Measurements from ENCODE around the gene SIGMAR1.

Gene SIGMAR1

DNA sequence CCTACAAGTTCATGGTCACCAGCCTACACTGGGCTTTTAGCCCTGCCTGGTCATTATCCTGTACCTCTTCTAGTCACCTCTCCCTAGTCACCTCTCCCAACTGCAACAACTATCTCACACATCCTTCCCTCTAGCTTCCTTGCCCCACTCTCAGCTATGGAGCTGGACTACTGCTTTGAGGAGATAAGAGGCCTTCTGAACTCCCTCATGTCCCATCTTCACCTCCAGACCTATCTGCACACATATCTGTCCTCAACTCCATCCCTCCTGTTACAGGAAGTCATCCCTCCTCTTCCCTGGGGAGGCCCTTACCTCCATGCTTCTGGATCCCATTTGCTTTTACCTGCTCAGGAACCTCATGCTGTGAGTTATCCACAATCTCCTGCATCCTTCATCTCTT is 31.4 kb downstream of the SIGMAR1 start:
- in situ Hi-C loops (cut with MboI; ENCODE audit: low sequenced_read_pairs), result no loop called here

DNA sequence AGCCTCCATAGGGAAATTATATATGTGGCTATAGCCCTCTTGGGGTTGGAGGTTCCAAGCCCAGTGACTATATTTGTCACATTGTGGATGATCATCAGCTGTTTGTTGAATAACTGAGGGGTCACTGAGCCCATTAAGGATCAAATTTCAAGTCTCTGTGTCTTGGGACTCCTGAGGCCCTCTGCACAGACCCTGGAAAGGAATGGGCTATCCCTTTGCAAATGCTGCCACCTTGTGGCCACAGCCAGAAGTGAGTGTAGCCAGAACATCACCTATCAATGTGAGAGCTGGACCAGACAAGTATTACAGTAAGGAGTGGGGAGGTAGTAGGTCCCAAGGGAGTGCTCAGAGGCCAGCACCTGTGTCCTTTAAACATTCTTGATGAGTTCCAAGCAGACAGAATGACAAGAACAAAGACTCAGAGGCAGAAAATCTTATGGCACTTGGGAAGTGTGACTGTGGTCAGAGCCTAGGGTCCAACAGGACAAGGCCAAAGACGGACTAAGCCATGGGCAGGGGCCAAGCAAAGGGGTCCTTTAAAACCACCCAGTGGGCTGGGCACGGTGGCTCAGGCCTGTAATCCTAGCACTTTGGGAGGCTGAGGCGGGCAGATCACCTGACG is 33.9 kb downstream of the SIGMAR1 start:
- in situ Hi-C loops (cut with MboI; ENCODE audit: low sequenced_read_pairs), result no loop called here

DNA sequence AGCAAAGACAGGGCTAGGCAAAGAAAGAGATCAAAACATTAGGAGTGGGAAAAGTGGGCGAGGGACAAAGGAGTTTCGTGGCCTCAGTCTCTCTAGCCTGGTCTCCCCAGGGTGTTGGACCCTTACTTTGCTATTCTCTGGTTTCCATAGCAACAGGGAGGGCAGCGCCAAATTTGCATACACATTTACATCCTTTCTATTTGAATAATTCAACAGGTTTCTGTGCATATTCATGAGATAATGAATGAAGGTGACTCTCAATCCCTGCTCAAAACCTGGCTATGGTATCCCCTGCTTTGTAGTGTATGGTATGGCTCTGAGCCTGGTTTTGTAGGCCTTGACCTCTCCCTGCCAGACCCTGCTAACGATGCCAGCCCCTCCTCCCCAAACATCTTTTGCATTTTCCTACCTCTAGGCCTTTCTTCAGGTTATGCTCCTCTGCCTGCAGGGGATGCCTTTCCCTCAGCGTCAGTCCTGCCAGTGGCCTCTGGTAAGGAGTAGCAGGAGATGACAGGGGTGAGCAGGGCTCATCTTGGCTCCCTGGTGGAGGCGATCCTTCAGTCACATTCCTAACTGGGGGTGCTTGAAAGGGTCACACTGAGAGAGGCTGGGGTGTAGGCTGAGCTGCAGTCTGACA is 35.5 kb downstream of the SIGMAR1 start:
- in situ Hi-C loops (cut with MboI; ENCODE audit: low sequenced_read_pairs), result no loop called here

DNA sequence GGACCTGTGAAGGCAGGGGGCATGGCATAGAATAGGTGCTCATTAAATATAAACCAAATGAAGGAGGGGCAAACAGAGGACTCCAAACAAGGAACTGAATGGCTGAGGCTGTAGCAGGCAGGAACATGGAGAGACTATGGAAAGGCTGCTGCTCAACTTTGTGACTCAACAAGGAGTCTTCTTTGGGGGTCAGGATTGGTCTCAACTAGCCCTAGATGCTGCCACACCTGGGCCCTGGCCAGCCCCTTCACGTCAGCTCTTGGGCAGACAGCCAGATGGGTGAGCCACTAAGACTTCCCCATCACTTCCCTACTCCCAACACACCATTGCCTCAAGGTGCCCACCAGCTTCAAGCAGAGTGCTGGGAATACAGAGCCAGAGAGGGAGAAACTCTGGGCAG is 36.7 kb downstream of the SIGMAR1 start:
- in situ Hi-C loops (cut with MboI; ENCODE audit: low sequenced_read_pairs), result no loop called here

DNA sequence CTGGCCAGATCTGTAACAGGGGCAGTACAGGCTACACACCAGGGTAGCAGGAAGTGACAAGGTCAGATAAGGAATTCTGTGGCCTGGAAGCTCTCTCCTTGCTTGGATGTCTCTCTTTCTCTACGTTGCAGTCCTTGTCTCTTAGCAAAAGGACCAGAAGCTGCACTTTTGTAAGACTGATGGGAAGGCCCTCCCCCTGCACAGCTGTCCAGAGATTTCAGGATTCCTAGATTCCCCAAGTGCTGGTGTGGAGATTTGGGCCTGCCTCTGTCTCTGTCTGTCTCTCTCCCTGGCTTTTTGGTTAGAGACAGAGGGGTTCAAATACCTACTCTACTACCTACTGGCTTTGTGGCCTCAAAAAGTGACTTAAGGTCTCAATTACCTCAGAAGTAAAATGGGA is 38.0 kb downstream of the SIGMAR1 start:
- in situ Hi-C loops (cut with MboI; ENCODE audit: low sequenced_read_pairs), result loop anchor here (25.0 kb wide), 1 partner anchor 187 kb away; no protein-coding TSS in a partner anchor

DNA sequence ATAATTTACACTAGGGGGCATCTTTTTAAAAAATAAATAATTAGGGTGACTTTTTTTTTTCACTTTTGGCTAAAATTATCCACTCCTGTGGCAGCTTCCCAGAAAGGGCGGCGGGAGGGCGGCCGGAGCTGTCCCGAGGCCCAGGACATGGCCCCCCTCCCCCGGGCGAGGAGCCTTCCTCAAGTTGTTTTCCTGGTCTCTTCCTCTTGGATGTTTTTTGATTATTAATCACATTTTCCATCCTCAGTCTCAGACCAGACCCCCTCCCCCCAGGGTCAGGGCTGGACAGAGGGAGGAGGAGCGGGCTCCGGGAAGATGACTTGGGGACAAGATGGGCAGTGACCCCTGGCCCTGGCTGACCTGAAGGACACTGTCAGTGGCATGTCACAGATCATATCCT is 43.4 kb downstream of the SIGMAR1 start:
- in situ Hi-C loops (cut with MboI; ENCODE audit: low sequenced_read_pairs), result loop anchor here (25.0 kb wide), 1 partner anchor 182 kb away; no protein-coding TSS in a partner anchor

DNA sequence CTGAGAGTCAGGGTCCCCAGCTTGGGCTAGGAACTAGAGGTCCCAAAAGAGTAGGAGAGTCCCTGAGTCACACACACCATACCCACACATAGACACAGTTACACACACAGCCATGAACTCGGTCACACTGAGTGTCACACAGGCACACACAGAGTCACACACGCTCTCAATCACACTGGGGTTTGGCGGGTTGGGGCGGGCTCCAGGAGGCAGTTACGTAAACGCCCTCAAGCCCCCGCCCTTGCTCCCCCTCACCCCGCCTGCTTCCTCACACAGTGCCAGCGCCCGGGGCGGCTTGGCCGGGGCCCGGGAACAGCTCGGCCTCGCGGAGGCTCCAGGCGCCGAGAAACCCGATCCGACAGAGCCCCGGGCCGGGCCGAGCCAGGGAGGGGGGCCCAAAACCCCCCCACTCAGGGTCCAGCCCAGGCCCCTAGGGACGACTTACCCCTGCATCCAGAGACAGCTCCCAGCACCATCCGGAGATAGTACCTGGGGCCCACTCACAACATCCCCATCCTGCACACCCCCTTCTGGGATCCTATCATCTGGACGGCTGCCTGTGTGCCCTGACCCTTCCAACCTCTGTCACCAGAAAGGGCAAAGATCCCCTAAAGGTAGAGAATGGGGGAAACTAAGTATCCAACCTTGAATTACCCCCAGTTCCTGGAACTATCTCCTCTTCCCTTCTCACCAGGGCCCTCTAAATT is 44.5 kb downstream of the SIGMAR1 start:
- in situ Hi-C loops (cut with MboI; ENCODE audit: low sequenced_read_pairs), result loop anchor here (25.0 kb wide), 1 partner anchor 181 kb away; no protein-coding TSS in a partner anchor

DNA sequence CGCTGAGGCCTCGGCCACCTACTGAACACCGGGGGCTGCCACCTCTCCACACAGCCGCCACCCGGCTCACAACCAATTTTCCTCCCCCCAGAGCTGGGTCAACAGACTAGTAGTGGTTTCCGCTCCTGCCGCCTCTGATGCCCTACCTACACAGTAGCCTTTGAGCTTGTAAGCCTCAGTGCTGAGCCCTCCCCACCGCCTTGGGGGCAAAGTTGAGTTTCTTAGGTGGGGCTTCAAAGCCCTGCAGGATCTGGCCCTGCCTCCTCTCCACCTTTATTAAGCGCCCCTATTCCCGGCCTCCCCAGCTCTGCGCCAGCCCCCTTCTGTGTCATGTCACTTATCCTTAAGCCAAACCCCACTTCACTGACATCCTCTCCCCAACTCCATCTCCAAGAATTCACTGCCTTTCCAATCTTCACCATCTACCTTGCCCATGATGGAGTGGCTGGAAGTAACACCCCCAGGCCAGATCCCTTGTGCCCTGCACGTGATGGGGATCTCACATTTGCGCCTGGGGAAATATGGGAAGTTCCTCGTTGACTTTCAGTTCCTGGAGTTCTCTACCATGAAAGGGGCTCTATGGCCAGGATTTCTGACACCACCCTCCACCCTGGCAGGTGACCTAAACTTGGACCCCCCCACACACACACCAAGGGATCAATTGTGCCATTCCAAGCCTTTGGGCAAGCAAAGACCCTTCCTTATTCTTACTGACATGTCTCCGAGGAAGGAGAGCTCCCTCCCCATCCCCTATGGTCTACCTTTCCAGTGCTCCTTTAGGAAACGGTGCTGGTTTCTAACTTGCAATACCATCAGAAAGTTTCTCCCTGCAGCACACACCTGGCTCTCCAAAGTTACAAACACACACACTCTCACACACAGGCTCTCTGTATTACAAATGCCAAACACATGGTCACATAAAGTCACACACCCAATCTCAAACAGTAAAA is 45.4 kb downstream of the SIGMAR1 start:
- in situ Hi-C loops (cut with MboI; ENCODE audit: low sequenced_read_pairs), result loop anchor here (25.0 kb wide), 1 partner anchor 180 kb away; no protein-coding TSS in a partner anchor

DNA sequence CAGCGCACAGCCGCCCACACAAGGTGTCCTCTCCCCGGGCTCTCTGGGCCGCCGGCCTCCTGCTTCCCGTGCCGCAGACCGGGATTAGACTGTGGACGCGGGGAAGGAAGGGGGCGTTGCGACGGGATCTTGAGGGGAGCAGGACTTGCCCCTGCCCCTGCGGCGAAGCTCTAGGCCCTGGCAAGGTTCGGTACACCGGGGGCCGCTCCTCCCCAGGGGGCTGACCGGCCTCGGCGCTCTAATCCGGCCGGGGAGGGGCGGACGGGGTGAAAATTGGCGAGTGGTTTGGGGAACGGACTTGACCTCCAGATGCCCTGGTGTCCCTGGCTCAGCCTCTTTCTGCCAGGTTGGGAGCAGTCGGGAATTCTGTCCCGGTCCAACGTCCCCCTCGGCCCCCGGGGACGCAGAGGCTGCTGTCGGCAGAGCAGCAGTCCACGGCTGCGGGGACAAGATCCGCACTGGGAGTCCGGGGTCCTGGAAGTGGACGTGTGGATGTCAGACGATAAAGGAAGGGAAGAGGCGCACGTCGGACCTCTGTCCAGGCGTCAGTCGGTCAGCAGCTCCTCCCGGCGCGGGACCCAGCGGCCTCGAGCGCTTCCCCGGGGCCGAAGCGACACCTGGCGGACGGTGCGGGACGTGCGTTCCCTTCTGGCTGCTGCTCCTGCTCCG is 46.2 kb downstream of the SIGMAR1 start:
- in situ Hi-C loops (cut with MboI; ENCODE audit: low sequenced_read_pairs), result loop anchor here (25.0 kb wide), 1 partner anchor 179 kb away; no protein-coding TSS in a partner anchor

DNA sequence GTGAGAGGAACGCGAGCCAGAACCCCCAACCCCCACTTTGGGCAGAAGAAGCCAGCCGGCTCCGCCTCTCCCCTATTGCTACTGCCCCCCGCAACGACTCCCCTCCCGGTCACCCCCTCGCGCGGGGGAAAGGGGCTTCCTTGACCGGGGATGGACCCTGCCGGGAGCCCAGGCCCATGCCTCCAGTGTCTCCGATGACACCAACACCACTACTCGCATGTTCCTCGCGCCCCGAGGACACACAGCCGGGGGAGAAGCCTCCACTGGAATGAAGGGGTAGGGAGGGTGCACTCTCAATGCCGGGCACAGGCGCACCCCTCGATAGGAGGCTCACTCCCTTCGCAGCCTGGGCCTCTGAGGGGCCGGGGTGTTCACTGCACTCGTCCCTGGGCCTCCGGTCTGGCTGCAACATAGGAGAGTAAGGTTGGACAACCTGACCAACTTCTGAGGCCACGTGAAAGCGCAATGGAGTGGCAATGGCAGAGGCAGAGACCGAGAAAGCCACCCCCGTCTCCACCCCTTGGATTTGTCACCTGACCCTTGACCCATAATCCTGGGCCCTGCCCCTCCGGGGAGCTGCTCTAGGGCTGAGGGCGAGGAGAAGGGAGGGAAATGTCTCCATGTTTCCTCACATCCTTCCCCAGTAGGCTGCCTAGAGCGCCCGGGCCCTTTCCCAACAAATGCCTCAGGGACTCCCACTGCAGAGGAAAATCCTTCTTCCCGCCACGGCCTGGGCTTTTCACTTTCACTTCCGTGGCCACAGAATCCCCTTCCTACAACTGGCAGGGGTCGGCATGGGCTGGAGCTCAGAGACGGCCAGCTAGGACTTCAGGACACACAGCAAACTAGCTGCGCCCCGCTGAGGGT is 47.0 kb downstream of the SIGMAR1 start:
- in situ Hi-C loops (cut with MboI; ENCODE audit: low sequenced_read_pairs), result loop anchor here (25.0 kb wide), 1 partner anchor 178 kb away; no protein-coding TSS in a partner anchor

DNA sequence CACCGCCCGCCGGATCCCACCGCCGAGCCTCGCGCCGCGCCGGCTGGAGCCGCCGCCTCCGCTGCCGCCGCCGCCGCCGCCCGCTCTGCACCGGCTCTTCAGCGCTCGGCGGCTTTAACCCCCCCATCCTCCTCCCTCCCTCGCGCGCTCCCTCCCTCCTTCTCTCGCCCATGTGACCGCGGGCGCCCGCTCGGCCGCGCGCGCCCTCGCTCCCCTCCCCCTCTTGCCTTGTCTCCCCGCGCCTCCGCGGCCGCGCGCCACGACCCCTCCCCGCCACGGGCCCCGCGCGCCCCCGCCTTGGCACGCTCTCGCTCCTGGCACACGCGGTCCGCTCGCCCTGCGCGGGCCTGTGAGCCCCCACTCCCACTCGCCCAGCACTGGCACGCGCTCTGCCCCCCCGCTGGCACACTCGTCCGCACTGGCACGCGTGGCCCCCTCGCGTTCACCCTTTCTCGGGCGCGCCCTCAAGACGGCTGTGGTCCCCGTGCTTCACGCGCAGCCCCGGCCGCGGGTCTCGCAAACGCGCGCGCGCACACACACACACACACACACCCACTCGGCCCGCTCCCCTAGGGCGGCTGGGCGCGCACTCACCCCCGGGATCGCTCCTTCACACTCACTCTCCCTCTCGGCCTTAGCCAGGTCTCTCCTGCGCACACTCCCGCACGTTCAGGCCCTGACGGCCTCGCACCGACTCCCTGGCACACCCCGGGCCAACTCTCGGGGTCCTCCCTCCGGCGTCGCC is 47.8 kb downstream of the SIGMAR1 start, which contains the start of gene CNTFR:
CNTFR (minus strand) TSS at position 89 of the 745 bp plus-strand sequence. CDS start 20,743 bp downstream, outside the sequence.
- in situ Hi-C loops (cut with MboI; ENCODE audit: low sequenced_read_pairs), result loop anchor here (25.0 kb wide), 1 partner anchor 178 kb away; no protein-coding TSS in a partner anchor

DNA sequence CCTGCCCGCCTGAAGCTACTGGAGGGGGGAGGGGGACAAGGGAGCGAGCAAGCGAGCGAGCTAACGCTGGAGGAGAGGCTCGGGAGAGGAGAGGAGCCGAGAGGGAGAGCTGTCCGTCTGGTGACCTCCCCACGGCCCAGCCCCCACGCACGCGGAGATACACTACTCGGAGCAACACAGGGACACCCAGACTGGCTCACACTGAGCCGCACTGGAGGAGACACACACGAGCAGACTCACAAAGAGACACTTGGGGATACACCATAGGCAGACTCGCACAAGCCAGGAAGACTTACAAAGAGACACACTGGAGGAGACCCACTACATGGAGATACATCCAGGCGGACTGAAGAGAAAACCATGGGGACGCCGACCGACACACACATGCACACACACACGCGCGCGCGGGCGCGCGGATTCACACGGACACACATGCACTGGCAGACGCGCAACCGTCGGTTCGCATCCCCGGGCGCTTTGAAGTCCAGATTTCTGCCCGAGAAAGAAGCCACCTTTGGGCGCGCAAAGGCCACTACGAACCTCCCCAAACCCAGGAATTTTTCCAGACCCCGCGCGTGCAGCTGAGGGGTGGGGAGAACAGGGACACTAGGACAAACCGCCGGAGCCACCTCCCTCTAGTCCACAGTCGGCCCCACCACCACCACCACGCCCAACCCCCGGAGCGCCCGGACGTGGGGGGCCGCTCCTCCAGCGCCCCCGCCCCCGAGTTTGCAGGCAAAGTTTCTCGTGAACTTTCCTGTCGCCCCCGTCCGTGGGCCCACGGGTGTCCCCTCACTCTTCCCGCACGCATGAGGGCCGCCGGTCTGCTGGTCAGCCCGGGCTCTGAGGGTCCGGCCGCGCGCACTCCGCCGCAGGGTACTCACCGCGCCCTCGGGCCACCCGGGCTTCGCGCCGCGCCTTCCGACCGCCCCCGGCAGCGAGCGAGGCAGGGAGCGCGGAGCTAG is 48.6 kb downstream of the SIGMAR1 start:
- in situ Hi-C loops (cut with MboI; ENCODE audit: low sequenced_read_pairs), result loop anchor here (25.0 kb wide), 1 partner anchor 177 kb away; no protein-coding TSS in a partner anchor

DNA sequence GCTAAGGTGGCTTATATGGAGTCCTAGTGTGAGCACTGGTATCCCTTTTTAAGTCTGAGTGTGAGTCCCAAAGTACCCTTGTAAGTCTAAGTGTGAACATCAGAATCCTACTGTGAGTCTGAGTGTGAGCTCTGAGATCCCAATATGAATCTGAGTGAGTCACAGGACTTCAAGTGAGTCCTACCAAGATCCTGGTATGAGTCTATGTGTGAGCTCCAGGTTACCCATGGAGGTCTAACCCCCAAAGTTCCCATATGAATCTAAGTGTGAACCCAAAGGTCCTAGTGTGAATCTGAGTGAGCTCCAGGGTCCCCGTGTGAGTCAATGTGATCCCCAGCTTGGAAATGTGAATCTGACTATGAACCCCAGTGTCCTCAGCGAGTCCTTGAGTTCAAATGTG is 50.3 kb downstream of the SIGMAR1 start:
- in situ Hi-C loops (cut with MboI; ENCODE audit: low sequenced_read_pairs), result loop anchor here (25.0 kb wide), 1 partner anchor 175 kb away; no protein-coding TSS in a partner anchor

DNA sequence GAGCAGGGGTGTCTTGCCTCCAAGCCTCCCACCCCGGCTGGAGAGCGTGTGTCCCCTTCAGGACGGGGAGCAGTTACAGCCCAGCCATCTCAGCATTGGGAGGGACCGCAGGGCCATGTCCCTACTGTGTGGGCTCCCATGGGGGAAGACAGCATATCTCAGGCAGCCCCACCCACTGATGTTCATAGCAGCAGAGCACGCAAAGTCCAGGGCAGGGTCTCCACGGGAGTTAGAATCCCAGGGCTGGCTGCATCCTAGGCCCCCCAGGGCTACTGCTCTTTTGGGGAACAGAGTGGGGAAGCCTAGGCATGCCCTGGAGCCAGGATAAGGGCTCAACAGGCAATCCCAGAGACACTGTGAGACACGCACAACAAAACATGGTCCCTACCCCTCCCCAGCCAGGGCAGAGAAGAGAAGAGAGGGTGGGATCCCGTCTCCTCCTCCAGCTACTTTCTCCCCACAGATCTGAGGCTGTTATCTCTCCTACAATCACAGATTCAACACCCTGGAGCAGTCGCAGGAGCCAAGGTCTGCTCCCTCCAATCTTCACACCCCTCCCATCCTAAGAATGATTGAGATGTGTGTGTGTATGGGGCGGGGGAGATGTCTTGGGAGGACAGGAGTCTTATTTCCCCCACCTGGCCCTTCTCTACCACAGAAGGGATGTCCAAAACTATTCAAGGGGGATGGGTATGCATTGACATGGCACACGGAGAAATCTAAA is 51.5 kb downstream of the SIGMAR1 start:
- in situ Hi-C loops (cut with MboI; ENCODE audit: low sequenced_read_pairs), result loop anchor here (25.0 kb wide), 1 partner anchor 174 kb away; no protein-coding TSS in a partner anchor

DNA sequence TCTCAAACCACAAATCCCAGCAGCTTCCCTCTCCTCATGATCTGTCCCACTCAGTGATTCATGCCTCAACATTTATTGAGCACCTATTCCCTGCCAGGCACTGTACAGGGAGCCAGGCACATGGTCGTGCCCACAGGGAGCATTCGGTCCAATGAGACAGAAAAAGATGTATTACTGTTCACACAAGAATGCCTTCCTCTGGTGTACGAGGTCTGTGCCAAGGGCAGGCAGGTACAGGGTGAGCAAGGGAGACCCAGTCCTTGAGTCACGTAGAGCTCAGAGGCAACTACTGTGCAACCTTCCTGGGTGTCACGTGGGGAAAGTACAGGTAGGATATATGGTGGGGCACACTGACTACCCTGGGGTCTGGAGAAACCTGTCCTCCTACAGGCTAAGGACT is 52.6 kb downstream of the SIGMAR1 start:
- in situ Hi-C loops (cut with MboI; ENCODE audit: low sequenced_read_pairs), result loop anchor here (25.0 kb wide), 1 partner anchor 173 kb away; no protein-coding TSS in a partner anchor
